Mesenteric fat pad (tissue), 1 donor: ENCODE data around the gene HAGH. TPM values are rescaled to one million over a fixed set of nuclear protein-coding genes. Genes with fewer than 3 reads are reported as not detected.

Experiments used
- DNase-seq: peaks from one replicate; pipeline ENCODE4 v3.0.0-alpha.2; 2020; ENCODE audit warnings: low spot score
- total RNA-seq: library from RNA; stranded (reverse); fragmentation: NEBNext Ultra II Directional; extraction: Animal tissue kit (Norgen Biotek cat#: 25700); gene quantifications from one replicate; pipeline ENCODE4 v1.2.1, GENCODE V29; 2021
- donor health status: DM: yes; HTN: yes; CAD: no.

HAGH gene
- total RNA-seq, 1 donor from 2014 or later = 58.4 TPM

- DNase-seq = no peak
Measured at GRCh38 chr16:1775846-1776671, 50.6 kb downstream of the HAGH start.

GRCh38 chr16:1775006-1775845 lies 51.4 kb downstream of the HAGH start:
- DNase-seq = no peak

GRCh38 chr16:1774448-1774780 lies 52.2 kb downstream of the HAGH start:
- DNase-seq = no peak

GRCh38 chr16:1773703-1774447 lies 52.8 kb downstream of the HAGH start:
- DNase-seq = no peak

- DNase-seq = peak; percentile 96
Measured at GRCh38 chr16:1772908-1773702, 53.5 kb downstream of the HAGH start, which contains the start of gene MRPS34. Gene MRPS34 (minus strand): TSS chr16:1773134. CDS start chr16:1773119, 15 bp downstream.

- no peak for DNase-seq
Measured at GRCh38 chr16:1772362-1772907, 54.2 kb downstream of the HAGH start, which contains the start of gene EME2. Gene EME2 (plus strand): TSS chr16:1772810. CDS start chr16:1773228, 418 bp downstream.

GRCh38 chr16:1771864-1772361 lies 54.7 kb downstream of the HAGH start:
- no peak for DNase-seq

- peak; percentile 94 for DNase-seq
Measured at GRCh38 chr16:1771188-1771863, 55.3 kb downstream of the HAGH start, which contains the start of gene NME3. Gene NME3 (minus strand): TSS chr16:1771543. CDS start chr16:1771534, 9 bp downstream.

- DNase-seq = no peak
Measured at GRCh38 chr16:1770328-1771187, 56.1 kb downstream of the HAGH start.

- no peak for DNase-seq
Measured at GRCh38 chr16:1769402-1770300, 57.0 kb downstream of the HAGH start.

- no peak for DNase-seq
Measured at GRCh38 chr16:1768767-1769401, 57.7 kb downstream of the HAGH start.

GRCh38 chr16:1768061-1768766 lies 58.4 kb downstream of the HAGH start:
- DNase-seq = no peak

- no peak for DNase-seq
Measured at GRCh38 chr16:1767116-1767994, 59.3 kb downstream of the HAGH start.

GRCh38 chr16:1766701-1767100 lies 59.9 kb downstream of the HAGH start:
- DNase-seq = no peak

GRCh38 chr16:1766231-1766630 lies 60.4 kb downstream of the HAGH start:
- DNase-seq = no peak
